ENCODE measurements around the gene SLC35B2.

SLC35B2 gene

DNA sequence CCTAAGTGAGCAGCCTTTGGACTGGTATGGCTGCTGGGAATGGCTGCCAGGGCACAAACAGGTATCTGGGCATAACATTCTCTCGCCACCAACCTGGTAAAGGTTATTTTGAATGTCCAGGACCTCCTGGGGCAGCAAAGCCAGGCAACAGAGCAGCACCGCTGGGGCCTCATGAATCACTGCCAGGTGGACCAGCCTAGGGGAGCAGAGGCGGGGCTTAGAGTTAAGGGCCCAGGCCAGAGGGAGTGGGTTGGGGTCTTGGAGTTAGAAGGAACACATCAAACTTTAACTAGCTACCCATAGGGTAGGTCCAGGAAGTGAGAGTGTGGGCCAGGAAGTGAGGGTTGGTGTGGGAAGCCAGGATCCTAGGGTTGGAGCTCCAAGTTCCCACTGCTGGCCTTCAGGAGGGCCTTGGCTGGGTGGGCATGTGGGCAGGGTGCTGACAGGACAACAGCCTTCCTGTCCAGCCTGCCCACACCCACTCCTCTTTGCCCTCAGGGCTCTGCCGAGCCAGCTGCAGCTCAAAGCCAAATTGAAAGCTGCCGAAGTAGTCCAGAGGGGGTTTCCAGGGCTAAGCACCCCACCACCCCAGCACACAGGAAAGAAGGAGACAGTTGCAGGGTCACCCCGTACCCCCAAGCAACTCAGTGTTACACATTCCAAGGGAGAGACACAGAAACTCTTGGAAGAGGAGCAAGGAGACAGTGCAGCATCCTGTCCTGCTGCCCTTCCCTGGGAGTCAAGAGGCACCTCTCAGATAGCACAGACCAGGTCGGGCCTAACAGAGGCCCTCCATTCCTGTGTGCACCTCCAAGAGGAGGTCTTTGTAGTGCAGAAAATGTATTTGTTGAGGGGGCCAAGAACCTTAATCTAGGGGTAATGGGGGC lies 5.4 kb upstream of the SLC35B2 start:
- DNase-seq (ENCODE audit: extremely low read depth, low read depth), result no peak
- no peak for TF ChIP-seq CTCF (IDR thresholded peaks at IDR 0.05; ENCODE audit: low read depth, low read length)

GRCh38 chr6:44261581-44261980 lies 4.3 kb upstream of the SLC35B2 start:
- TF ChIP-seq CTCF (IDR thresholded peaks at IDR 0.05; ENCODE audit: low read depth, low read length), result no peak
- no peak for DNase-seq (ENCODE audit: extremely low read depth, low read depth)

- no peak for TF ChIP-seq CTCF (IDR thresholded peaks at IDR 0.05; ENCODE audit: low read depth, low read length)
- DNase-seq (ENCODE audit: extremely low read depth, low read depth), result no peak
Observed at GRCh38 chr6:44260451-44261297, 3.3 kb upstream of the SLC35B2 start.

DNA sequence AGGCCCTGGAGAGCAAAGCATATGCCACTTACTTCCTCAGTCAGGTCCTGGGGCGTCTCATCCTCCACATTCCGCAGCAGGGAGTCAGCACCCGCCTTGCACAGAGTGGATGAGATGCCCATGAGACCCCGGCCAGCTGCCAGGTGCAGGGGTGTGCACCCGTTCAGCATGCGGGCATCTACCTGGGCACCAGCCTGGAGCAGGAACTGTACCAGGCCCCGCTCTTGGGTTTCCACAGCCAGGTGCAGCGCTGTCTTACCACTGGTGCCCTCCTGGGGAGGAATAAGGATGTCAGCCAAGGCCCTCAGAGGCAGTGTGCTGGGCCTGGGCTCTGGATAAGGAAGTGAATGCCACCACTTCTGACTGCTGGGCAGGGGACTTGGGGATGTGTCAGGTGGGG lies 2.7 kb upstream of the SLC35B2 start:
- no peak for DNase-seq (ENCODE audit: extremely low read depth, low read depth)
- TF ChIP-seq CTCF (IDR thresholded peaks at IDR 0.05; ENCODE audit: low read depth, low read length), result no peak

GRCh38 chr6:44258921-44259320 lies 1.6 kb upstream of the SLC35B2 start:
- DNase-seq (ENCODE audit: extremely low read depth, low read depth), result no peak
- TF ChIP-seq CTCF (IDR thresholded peaks at IDR 0.05; ENCODE audit: low read depth, low read length), result no peak

DNA sequence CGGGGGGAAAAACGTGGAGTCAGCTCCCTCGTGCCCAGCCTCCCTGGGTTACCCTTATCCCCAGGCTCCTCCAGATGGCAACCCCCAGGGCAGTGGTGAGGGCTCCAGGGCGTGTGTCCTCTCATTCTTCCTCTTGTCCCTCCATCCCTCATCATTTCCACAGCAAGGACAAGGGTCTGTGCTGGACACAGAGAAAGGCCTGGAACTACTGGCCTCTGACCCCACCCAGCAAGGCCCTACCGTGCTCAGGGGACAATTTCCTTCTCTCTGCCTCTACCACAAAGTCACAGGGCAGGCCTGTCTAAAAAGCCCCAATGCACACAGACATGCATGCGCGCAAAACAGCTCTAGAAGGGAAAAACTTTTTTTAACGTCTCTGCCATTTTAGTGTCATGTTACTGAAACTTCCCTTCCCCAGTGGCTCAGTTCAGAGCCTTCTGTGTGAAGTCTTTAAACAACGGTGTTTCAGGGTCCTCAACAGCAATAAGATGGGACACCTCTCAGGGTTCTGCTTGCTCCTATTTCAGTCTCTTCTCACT lies 1.1 kb upstream of the SLC35B2 start:
- TF ChIP-seq CTCF (IDR thresholded peaks at IDR 0.05; ENCODE audit: low read depth, low read length), result no peak
- no peak for DNase-seq (ENCODE audit: extremely low read depth, low read depth)
